ENCODE results near the gene INSIG1. TPM values are rescaled to one million over a fixed set of nuclear protein-coding genes. Genes with fewer than 3 reads are reported as not detected.

Gene INSIG1
- total RNA-seq, 1 donor from 2014 or later: 38.2 TPM

DNA sequence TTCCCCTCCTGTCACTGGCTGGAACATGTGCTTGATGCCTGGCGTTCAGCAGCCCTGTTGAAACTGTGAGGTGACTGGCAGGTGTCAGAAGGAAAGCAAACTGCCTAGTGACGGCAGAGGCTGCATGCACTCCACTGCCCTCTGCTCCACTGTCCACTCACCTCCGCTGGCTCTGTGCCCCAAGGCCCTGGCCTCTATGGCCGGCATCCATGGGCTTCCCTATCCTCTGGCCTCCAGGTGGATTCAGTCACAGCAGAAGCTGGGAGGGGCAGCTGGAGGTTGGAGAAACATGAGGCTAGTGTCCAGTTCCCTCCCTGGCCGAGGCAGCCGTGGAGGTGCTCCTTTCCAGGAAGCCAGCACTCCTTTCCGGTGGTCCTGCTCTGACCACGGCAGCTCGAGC is 31.2 kb upstream of the INSIG1 start:
- Mint-ChIP-seq H3K4me3 (no peak overlapping the region), H3K4me1 (ENCODE audit: unreplicated experiment) (peaks cover 6% of the 10 kb centered on the region), H3K36me3 (peaks cover 4% of the 10 kb centered on the region), H3K27me3 (no peaks in the 10 kb centered on the region), H3K9me3 (no peaks in the 10 kb centered on the region), H3K27ac (no peak overlapping the region)
- TF ChIP-seq, protein P1, sequence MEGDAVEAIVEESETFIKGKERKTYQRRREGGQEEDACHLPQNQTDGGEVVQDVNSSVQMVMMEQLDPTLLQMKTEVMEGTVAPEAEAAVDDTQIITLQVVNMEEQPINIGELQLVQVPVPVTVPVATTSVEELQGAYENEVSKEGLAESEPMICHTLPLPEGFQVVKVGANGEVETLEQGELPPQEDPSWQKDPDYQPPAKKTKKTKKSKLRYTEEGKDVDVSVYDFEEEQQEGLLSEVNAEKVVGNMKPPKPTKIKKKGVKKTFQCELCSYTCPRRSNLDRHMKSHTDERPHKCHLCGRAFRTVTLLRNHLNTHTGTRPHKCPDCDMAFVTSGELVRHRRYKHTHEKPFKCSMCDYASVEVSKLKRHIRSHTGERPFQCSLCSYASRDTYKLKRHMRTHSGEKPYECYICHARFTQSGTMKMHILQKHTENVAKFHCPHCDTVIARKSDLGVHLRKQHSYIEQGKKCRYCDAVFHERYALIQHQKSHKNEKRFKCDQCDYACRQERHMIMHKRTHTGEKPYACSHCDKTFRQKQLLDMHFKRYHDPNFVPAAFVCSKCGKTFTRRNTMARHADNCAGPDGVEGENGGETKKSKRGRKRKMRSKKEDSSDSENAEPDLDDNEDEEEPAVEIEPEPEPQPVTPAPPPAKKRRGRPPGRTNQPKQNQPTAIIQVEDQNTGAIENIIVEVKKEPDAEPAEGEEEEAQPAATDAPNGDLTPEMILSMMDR (conservative IDR thresholded peaks at IDR 0.05): no peak
- DNase-seq (ENCODE audit: extremely low spot score, unreplicated experiment): no peak

DNA sequence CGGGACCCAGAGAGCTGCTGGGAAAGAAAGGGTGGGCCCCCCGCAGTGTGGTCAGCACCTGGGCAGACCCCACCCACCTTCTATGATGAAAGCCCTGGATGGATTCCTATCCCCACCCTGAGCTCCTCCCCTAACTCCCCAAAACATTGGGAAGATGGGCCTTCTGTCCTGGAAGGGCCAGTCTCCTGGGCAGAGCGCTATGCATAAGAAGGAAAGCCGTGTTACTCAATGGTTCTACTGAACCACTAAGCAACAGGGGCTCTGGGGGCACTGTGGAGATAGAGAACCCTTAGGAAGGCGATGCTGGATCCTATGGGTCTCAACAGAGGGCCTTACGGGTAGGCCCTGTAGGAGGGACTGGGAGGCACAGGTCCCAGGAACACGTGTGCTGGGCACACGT is 30.7 kb upstream of the INSIG1 start:
- no peak for DNase-seq (ENCODE audit: extremely low spot score, unreplicated experiment)
- H3K9me3 Mint-ChIP-seq: no peaks in the 10 kb centered on the region
- H3K27me3 Mint-ChIP-seq: no peaks in the 10 kb centered on the region
- TF ChIP-seq, protein P1 (conservative IDR thresholded peaks at IDR 0.05): no peak
- no peak overlapping the region for H3K27ac Mint-ChIP-seq
- H3K4me3 Mint-ChIP-seq: no peak overlapping the region
- H3K36me3 Mint-ChIP-seq: peaks cover 4% of the 10 kb centered on the region
- peaks cover 5% of the 10 kb centered on the region for H3K4me1 Mint-ChIP-seq (ENCODE audit: unreplicated experiment)

DNA sequence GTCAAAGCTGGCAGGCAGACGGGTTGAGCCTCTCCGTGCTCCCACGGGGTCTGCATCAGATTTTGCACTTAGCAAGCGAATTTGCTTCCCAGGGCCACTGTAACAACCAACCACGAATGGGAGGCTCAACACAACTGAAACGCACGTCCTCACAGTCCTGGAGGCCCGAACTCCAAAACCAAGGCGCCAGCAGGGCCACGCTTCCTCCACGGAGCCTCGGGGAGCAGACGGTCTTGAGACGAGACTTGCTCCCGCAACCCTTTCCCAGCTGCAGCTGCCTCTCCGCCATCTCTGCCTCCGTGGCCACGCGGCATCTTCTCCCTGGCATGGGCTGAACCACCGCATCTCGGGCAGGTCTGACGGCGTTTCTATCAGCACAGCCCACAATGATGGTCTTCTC is 30.2 kb upstream of the INSIG1 start:
- DNase-seq (ENCODE audit: extremely low spot score, unreplicated experiment): no peak
- Mint-ChIP-seq H3K27ac (no peak overlapping the region), H3K36me3 (peaks cover 4% of the 10 kb centered on the region), H3K4me1 (ENCODE audit: unreplicated experiment) (peaks cover under 1% of the 10 kb centered on the region), H3K27me3 (no peaks in the 10 kb centered on the region), H3K4me3 (no peak overlapping the region), H3K9me3 (no peaks in the 10 kb centered on the region)
- TF ChIP-seq, protein P1 (conservative IDR thresholded peaks at IDR 0.05): no peak

DNA sequence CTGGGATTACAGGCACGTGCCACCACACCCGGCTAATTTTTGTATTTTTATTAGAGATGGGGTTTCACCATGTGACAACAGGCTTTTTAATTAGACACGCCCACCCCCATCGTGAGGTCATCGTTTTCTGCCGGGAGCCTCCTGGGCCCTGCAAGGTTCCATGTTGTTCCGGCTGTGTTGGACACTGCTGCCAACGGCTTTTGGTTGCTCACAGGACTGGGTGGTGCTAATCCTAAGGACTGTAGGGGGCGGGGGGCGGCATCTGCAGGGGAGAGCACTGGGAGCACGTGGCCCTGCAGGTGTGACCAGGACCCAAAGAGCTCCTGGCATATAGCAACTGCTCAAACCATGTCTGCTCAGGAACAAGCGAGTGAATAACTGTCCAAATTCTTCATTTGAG is 29.5 kb upstream of the INSIG1 start:
- H3K27me3 Mint-ChIP-seq: no peaks in the 10 kb centered on the region
- no peak overlapping the region for H3K27ac Mint-ChIP-seq
- TF ChIP-seq, protein P1 (conservative IDR thresholded peaks at IDR 0.05): no peak

DNA sequence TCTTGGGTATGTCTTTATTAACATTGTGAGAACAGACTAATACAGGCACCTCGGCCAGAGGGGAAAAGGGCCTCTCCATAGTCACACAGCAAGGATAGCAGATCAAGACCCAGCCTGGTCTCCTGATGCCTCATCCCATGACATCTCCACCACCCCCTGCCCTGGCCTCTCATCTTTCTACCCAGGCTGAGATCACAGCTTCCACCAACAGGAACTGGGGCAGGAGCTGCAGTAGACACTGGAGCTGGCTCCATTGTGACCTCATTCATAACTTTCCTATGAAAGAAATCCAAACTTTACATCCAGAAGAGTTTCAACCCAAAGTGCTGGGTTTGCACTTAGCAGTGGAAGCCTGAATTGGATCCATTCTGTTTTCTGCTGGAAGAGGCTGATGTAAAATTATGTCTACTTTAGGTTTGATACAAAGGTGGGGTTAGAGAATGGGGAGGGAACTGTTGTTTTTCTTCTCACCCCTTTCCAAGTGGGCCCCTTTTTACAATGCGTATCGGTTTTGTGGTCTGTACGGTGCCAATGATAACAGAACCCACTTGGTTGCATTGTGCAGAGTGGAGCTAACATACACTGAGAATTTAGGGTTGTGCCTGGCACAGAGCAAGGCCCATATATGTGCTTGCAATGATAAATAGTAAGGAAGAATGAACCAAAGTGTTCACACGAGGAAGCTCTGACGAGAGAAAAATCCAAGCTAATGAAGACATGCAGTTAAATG is 28.6 kb upstream of the INSIG1 start:
- TF ChIP-seq, protein P1 (conservative IDR thresholded peaks at IDR 0.05): no peak
- DNase-seq (ENCODE audit: extremely low spot score, unreplicated experiment): no peak
- no peaks in the 10 kb centered on the region for H3K4me1 Mint-ChIP-seq (ENCODE audit: unreplicated experiment)

More for the DNA sequence above, 29.5 kb upstream of the INSIG1 start:
- Mint-ChIP-seq H3K4me3 (no peak overlapping the region), H3K4me1 (ENCODE audit: unreplicated experiment) (no peaks in the 10 kb centered on the region), H3K36me3 (peaks cover 4% of the 10 kb centered on the region), H3K9me3 (no peaks in the 10 kb centered on the region)
- no peak for DNase-seq (ENCODE audit: extremely low spot score, unreplicated experiment)

More for the DNA sequence above, 28.6 kb upstream of the INSIG1 start:
- no peak overlapping the region for H3K4me3 Mint-ChIP-seq
- peaks cover 4% of the 10 kb centered on the region for H3K36me3 Mint-ChIP-seq
- no peaks in the 10 kb centered on the region for H3K9me3 Mint-ChIP-seq
- peak overlapping the region; percentile 81 for H3K27ac Mint-ChIP-seq
- H3K27me3 Mint-ChIP-seq: no peaks in the 10 kb centered on the region

Measured in type B pancreatic cell (in vitro differentiated cells).